Neural progenitor cell (in vitro differentiated cells): ENCODE data around the gene AHR.

Experiments used
- EZH2 ChIP-seq: fragments of 200-600 bp; sonication (generic); IDR thresholded peaks from 2 replicates; pipeline ENCODE4 v1.6.1; 2017; ENCODE audit warnings: antibody characterized with exemption, mild to moderate bottlenecking, moderate library complexity
- TF ChIP-seq, protein P1 (sequence below): fragments of 200-600 bp; sonication (generic); IDR thresholded peaks from 2 replicates; pipeline ENCODE4 v1.5.1; 2017; ENCODE audit warnings: antibody characterized with exemption, mild to moderate bottlenecking

DNA sequence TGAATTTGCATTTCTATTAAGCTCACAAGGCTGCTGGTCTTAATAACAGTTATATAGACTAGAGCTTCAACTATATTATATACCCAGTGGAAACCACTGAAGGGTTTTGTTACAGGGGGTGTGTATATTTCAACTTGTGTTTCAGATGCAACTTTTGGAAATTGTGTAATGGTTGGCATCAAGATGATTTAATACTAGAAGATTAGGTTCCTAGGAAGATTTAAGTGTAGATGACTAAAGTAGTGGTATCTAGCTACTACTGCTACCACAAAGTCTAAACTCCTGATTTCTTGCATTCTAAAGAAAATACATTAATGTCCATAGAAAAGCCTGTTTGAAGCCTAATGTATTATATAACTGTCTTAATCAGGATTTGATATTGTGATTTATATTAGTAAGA lies 30.2 kb downstream of the AHR start:
- TF ChIP-seq, protein P1, sequence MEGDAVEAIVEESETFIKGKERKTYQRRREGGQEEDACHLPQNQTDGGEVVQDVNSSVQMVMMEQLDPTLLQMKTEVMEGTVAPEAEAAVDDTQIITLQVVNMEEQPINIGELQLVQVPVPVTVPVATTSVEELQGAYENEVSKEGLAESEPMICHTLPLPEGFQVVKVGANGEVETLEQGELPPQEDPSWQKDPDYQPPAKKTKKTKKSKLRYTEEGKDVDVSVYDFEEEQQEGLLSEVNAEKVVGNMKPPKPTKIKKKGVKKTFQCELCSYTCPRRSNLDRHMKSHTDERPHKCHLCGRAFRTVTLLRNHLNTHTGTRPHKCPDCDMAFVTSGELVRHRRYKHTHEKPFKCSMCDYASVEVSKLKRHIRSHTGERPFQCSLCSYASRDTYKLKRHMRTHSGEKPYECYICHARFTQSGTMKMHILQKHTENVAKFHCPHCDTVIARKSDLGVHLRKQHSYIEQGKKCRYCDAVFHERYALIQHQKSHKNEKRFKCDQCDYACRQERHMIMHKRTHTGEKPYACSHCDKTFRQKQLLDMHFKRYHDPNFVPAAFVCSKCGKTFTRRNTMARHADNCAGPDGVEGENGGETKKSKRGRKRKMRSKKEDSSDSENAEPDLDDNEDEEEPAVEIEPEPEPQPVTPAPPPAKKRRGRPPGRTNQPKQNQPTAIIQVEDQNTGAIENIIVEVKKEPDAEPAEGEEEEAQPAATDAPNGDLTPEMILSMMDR = no peak
- no peak for TF ChIP-seq EZH2
